Activated B cell treated with CpG ODN at 0.5 μM for 24 hours (primary cell): ENCODE data around the gene PRDM2. TPM values are rescaled to one million over a fixed set of nuclear protein-coding genes. Genes with fewer than 3 reads are reported as not detected.

Experiments
- ATAC-seq: fragments of 200-7000 bp; cut with Tn5 transposase; one replicate; pipeline ENCODE4 v1.10.0; 2021; ENCODE audit warnings: low read depth, mild to moderate bottlenecking, moderate library complexity
- CTCF ChIA-PET: fragments of 350-600 bp; sonication (Branson Sonifier 250); formaldehyde crosslinking; loops from one replicate; lab custom pipeline; 2021; ENCODE audit warnings: antibody characterized with exemption; lab: Charles Lee
- POLR2A ChIA-PET: fragments of 350-600 bp; sonication (Branson Sonifier 250); formaldehyde crosslinking; loops from one replicate; lab custom pipeline; 2021; ENCODE audit warnings: antibody characterized with exemption; lab: Charles Lee
- DNase-seq: peaks from one replicate; pipeline ENCODE4 v3.0.0; 2022
- H3K27ac Mint-ChIP-seq: one replicate; pipeline ENCODE4 v1.8.0; 2020; ENCODE audit warnings: mixed read lengths
- H3K27me3 Mint-ChIP-seq: one replicate; pipeline ENCODE4 v1.8.0; 2021; ENCODE audit warnings: mixed read lengths
- H3K36me3 Mint-ChIP-seq: one replicate; pipeline ENCODE4 v1.8.0; 2021; ENCODE audit warnings: low read depth, mixed read lengths
- H3K4me1 Mint-ChIP-seq: one replicate; pipeline ENCODE4 v1.8.0; 2021; ENCODE audit warnings: mixed read lengths
- H3K4me3 Mint-ChIP-seq: one replicate; pipeline ENCODE4 v1.8.0; 2020; ENCODE audit warnings: mild to moderate bottlenecking, mixed read lengths
- H3K9me3 Mint-ChIP-seq: one replicate; pipeline ENCODE4 v1.8.0; 2020; ENCODE audit warnings: mixed read lengths
- CTCF ChIP-seq: fragments of 200-600 bp; IDR thresholded peaks from one replicate; pipeline ENCODE4 v1.8.0; 2022; ENCODE audit warnings: antibody characterized with exemption, mild to moderate bottlenecking
- intact Hi-C: fragments of 100-400 bp; cut with micrococcal nuclease; formaldehyde crosslinking; loops from one replicate; pipeline ENCODE4 v1.15.1; 2024
- total RNA-seq: library from RNA; stranded (reverse); gene quantifications from 2 replicates; pipeline ENCODE4 v1.2.3, GENCODE V29; 2022

The PRDM2 gene
- total RNA-seq, 1 donor from 2014 or later = 194 TPM

GRCh38 chr1:13842497-13842896, 142.5 kb downstream of the PRDM2 start:
- TF ChIP-seq CTCF = no peak
- intact Hi-C loops = no loop called here
- DNase-seq = no peak
- H3K9me3 Mint-ChIP-seq = peaks cover 2% of the 10 kb centered on the region
- no peak overlapping the region for H3K27ac Mint-ChIP-seq
- no peaks in the 10 kb centered on the region for H3K4me1 Mint-ChIP-seq
- H3K27me3 Mint-ChIP-seq = peaks cover 48% of the 10 kb centered on the region
- CTCF ChIA-PET = no interaction called here
- POLR2A ChIA-PET = no interaction called here
- ATAC-seq = no peak
- H3K36me3 Mint-ChIP-seq = no peaks in the 10 kb centered on the region
- no peak overlapping the region for H3K4me3 Mint-ChIP-seq

- ChIA-PET POLR2A (no interaction called here), CTCF (no interaction called here)
- intact Hi-C loops = no loop called here
- no peak for DNase-seq
- ATAC-seq = no peak
- no peaks in the 10 kb centered on the region for H3K4me1 Mint-ChIP-seq
- peaks cover 15% of the 10 kb centered on the region for H3K9me3 Mint-ChIP-seq
- no peak overlapping the region for H3K4me3 Mint-ChIP-seq
- H3K27me3 Mint-ChIP-seq = peaks cover 14% of the 10 kb centered on the region
- H3K27ac Mint-ChIP-seq = no peak overlapping the region
- no peak for TF ChIP-seq CTCF
- H3K36me3 Mint-ChIP-seq = peaks cover 3% of the 10 kb centered on the region
These were observed 151.7 kb downstream of the PRDM2 start for GRCh38 chr1:13851726-13852125.

GRCh38 chr1:13855554-13855953, 155.6 kb downstream of the PRDM2 start:
- H3K27ac Mint-ChIP-seq = no peak overlapping the region
- peaks cover 2% of the 10 kb centered on the region for H3K27me3 Mint-ChIP-seq
- no peak for ATAC-seq
- CTCF ChIA-PET = no interaction called here
- intact Hi-C loops = no loop called here
- DNase-seq = no peak
- POLR2A ChIA-PET = no interaction called here
- no peaks in the 10 kb centered on the region for H3K4me1 Mint-ChIP-seq
- no peak overlapping the region for H3K4me3 Mint-ChIP-seq
- peaks cover 15% of the 10 kb centered on the region for H3K9me3 Mint-ChIP-seq
- peaks cover 3% of the 10 kb centered on the region for H3K36me3 Mint-ChIP-seq
- no peak for TF ChIP-seq CTCF

GRCh38 chr1:13860031-13860430, 160.0 kb downstream of the PRDM2 start:
- ChIA-PET POLR2A (no interaction called here), CTCF (no interaction called here)
- ATAC-seq (no peak), DNase-seq (no peak)
- Mint-ChIP-seq H3K4me1 (no peaks in the 10 kb centered on the region), H3K9me3 (peaks cover 12% of the 10 kb centered on the region), H3K27me3 (peaks cover 15% of the 10 kb centered on the region), H3K36me3 (peaks cover 3% of the 10 kb centered on the region), H3K4me3 (no peak overlapping the region), H3K27ac (no peak overlapping the region)
- intact Hi-C loops = no loop called here
- no peak for TF ChIP-seq CTCF

GRCh38 chr1:13864760-13865159, 164.8 kb downstream of the PRDM2 start:
- no peaks in the 10 kb centered on the region for H3K9me3 Mint-ChIP-seq
- no peak overlapping the region for H3K4me3 Mint-ChIP-seq
- no peak for TF ChIP-seq CTCF
- H3K27me3 Mint-ChIP-seq = peaks cover 23% of the 10 kb centered on the region
- ChIA-PET POLR2A (no interaction called here), CTCF (no interaction called here)
- no peak for DNase-seq
- no peak overlapping the region for H3K27ac Mint-ChIP-seq
- intact Hi-C loops = no loop called here
- ATAC-seq = no peak
- no peaks in the 10 kb centered on the region for H3K36me3 Mint-ChIP-seq
- no peaks in the 10 kb centered on the region for H3K4me1 Mint-ChIP-seq
